Measurements from ENCODE around the gene PFKL. TPM values are rescaled to one million over a fixed set of nuclear protein-coding genes. Genes with fewer than 3 reads are reported as not detected.

Gene PFKL
- total and polyA plus RNA-seq, 2 experiments from 2014 or later: 199 to 239 TPM

DNA sequence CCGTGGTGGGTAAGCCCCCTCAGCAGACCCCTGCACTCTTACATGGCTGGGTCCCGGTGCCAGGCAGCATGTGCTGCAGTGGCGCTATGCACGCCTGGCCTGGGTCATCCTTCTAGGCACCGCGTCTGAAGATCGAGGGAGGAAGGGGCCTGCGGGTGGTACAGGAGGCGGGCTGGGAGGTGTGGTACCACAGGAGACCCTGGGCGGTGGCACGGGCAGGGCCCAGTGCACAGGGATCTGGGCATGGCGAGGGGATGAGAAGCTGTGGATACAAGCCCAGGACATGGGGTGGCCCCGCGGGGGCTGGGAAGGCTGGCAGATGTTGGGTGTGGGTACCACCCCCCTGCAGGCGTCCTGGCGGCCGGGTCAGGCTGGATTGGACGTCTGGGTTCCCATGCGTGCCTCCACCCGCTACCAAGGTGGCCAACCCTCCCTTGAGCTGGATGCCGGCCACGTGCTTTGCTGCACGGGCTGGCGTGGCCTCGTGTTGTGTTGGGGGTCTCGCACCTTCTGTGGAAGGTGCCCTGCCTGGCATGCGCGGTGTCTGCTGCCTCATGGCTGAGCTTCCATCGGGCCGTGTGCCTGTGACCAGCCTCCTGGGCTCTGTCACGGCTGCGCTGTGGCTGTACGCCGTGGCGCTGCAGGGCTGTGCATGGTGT lies 19.7 kb downstream of the PFKL start:
- 94 to 95% methylated on average over 27 to 30 of the region's 35 CpGs for WGBS, 2 experiments (ENCODE audit: low coverage in 1 of 2, low lambda C conversion rate in 2 of 2, missing lambda C conversion rate in 2 of 2)
- no peaks in the 10 kb centered on the region for H3F3A ChIP-seq (ENCODE audit: insufficient read depth)
- H4K20me1 ChIP-seq (ENCODE audit: insufficient read depth): no peaks in the 10 kb centered on the region
- H3K4me3 ChIP-seq: no peak overlapping the region
- H3K36me3 ChIP-seq (ENCODE audit: low read depth): no peaks in the 10 kb centered on the region; the same call in 1 of the 2 replicates
- no peaks in the 10 kb centered on the region for H3K79me2 ChIP-seq (ENCODE audit: insufficient read depth)
- in situ Hi-C loops (cut with MboI): no loop called here
- no peak overlapping the region for H3K27ac ChIP-seq
- H3K9me2 ChIP-seq (ENCODE audit: insufficient read depth): no peaks in the 10 kb centered on the region
- H3K4me1 ChIP-seq (ENCODE audit: insufficient read depth): no peaks in the 10 kb centered on the region
- no peak for DNase-seq
- no peak overlapping the region for H2AFZ ChIP-seq
- H3K9ac ChIP-seq: no peak overlapping the region
- H3K4me2 ChIP-seq (ENCODE audit: unreplicated experiment): no peak overlapping the region
- TF ChIP-seq EZH2 (IDR thresholded peaks at IDR 0.05; ENCODE audit: insufficient read depth, poor library complexity, severe bottlenecking) (no peak), EZH2phosphoT487 (IDR thresholded peaks at IDR 0.05; ENCODE audit: insufficient read depth, low read depth) (no peak)
- H3K27me3 ChIP-seq (replicated peaks; ENCODE audit: insufficient read depth): no peaks in the 10 kb centered on the region
- H3K9me3 ChIP-seq (ENCODE audit: low read depth): no peaks in the 10 kb centered on the region

DNA sequence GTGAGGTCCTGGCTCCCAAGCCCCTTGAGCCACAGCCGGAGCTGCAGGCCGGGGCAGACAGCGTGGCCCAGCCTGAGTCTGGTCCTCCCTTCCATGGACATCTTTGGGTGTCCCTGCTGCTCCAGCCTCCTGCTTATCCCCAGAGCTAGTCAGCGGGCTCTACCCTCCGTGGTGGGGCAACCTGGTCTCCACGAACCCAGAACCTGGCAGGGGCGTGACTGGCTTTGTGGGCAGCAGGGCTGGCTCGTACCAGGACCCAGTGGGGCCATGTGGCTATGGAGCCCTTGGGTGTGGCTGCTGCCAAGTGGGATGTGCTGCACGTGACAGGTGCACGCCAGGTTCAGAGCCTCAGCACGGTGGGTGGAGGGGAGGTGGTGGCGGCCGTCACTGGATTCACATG lies 21.0 kb downstream of the PFKL start:
- Histone ChIP-seq H3K9me2 (ENCODE audit: insufficient read depth) (no peaks in the 10 kb centered on the region), H3K9ac (no peak overlapping the region), H3K79me2 (ENCODE audit: insufficient read depth) (no peaks in the 10 kb centered on the region), H3K4me2 (ENCODE audit: unreplicated experiment) (no peak overlapping the region), H3K27ac (no peak overlapping the region), H4K20me1 (ENCODE audit: insufficient read depth) (no peaks in the 10 kb centered on the region), H3K36me3 (ENCODE audit: low read depth) (no peaks in the 10 kb centered on the region; the same call in 1 of the 2 replicates), H2AFZ (no peak overlapping the region), H3K4me1 (ENCODE audit: insufficient read depth) (no peaks in the 10 kb centered on the region), H3F3A (ENCODE audit: insufficient read depth) (no peaks in the 10 kb centered on the region), H3K4me3 (no peak overlapping the region), H3K9me3 (ENCODE audit: low read depth) (no peaks in the 10 kb centered on the region), H3K27me3 (replicated peaks; ENCODE audit: insufficient read depth) (no peaks in the 10 kb centered on the region)
- WGBS, 2 experiments (ENCODE audit: low coverage in 1 of 2, low lambda C conversion rate in 2 of 2, missing lambda C conversion rate in 2 of 2): 93 to 95% methylated on average over 10 to 13 of the region's 13 CpGs
- DNase-seq: no peak
- in situ Hi-C loops (cut with MboI): no loop called here
- TF ChIP-seq EZH2 (IDR thresholded peaks at IDR 0.05; ENCODE audit: insufficient read depth, poor library complexity, severe bottlenecking): no peak
- TF ChIP-seq EZH2phosphoT487 (IDR thresholded peaks at IDR 0.05; ENCODE audit: insufficient read depth, low read depth): no peak

DNA sequence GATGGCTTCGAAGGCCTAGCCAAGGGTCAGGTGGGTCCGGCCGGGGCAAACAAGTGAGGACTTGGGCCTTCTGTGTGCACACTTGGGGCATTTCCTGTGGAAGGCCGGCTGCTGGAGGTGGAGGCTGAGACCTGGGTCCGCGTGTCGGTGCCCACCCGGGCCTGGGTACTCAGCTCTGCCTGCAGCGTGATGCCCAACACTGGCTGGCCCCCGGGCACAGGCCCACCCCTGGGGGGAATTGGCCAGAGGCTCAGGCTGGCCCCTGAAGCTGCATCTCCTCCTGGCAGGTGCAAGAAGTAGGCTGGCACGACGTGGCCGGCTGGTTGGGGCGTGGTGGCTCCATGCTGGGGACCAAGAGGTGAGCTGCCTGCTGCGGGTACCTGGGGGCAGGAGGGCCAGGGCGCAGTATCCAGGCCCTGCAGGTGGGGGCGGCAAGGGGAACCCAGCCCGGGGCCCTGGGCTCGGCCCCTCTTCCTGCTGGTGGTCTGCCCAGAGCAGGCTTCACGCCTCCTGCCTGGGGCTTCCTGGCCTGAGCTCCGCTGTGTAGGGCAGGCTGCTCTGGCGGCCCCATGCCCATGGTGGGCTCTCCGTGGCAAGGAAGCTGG lies 22.1 kb downstream of the PFKL start:
- H3K27me3 ChIP-seq (replicated peaks; ENCODE audit: insufficient read depth): no peaks in the 10 kb centered on the region
- no peak overlapping the region for H3K4me3 ChIP-seq
- no peaks in the 10 kb centered on the region for H3K4me1 ChIP-seq (ENCODE audit: insufficient read depth)
- no peaks in the 10 kb centered on the region; the same call in 1 of the 2 replicates for H3K36me3 ChIP-seq (ENCODE audit: low read depth)
- no peak for TF ChIP-seq EZH2phosphoT487 (IDR thresholded peaks at IDR 0.05; ENCODE audit: insufficient read depth, low read depth)
- TF ChIP-seq EZH2 (IDR thresholded peaks at IDR 0.05; ENCODE audit: insufficient read depth, poor library complexity, severe bottlenecking): no peak
- H3K27ac ChIP-seq: no peak overlapping the region
- DNase-seq: no peak
- in situ Hi-C loops (cut with MboI): no loop called here
- H2AFZ ChIP-seq: no peak overlapping the region
- H3F3A ChIP-seq (ENCODE audit: insufficient read depth): no peaks in the 10 kb centered on the region
- no peak overlapping the region for H3K4me2 ChIP-seq (ENCODE audit: unreplicated experiment)
- no peaks in the 10 kb centered on the region for H4K20me1 ChIP-seq (ENCODE audit: insufficient read depth)
- H3K9ac ChIP-seq: no peak overlapping the region
- no peaks in the 10 kb centered on the region for H3K9me3 ChIP-seq (ENCODE audit: low read depth)
- no peaks in the 10 kb centered on the region for H3K9me2 ChIP-seq (ENCODE audit: insufficient read depth)
- no peaks in the 10 kb centered on the region for H3K79me2 ChIP-seq (ENCODE audit: insufficient read depth)
- WGBS, 2 experiments (ENCODE audit: low coverage in 1 of 2, low lambda C conversion rate in 2 of 2, missing lambda C conversion rate in 2 of 2): 94 to 95% methylated on average over 19 to 23 of the region's 23 CpGs

DNA sequence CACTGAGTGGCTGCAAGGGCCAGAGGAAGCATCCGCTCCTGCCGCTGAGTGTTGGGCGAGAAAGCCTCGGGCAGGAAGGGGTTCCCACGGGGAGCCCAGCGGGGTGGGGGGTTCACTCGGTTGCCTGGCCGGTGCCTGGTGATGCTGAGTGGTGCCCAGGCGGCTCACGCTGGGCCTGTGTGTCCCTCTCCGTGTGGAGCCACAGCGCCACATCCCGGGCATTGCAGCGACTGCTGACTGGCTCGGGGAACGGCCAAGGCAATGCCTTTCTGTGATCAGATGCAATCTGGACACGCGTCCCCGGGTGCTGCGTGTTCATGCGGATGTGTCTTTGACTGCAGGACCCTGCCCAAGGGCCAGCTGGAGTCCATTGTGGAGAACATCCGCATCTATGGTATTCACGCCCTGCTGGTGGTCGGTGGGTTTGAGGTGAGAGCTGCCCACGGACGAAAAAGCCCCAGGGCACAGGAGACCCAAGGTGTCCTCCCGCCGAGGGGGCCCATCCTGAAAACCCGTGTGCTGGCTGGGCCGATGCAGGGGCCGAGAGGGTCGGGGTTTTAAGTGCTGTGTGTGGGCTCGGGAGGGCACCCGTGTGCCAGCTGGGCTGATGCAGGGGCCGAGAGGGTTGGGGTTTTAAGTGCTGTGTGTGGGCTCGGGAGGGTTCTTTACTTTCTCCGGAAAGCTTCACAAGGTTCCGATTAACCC lies 22.9 kb downstream of the PFKL start:
- in situ Hi-C loops (cut with MboI): no loop called here
- Histone ChIP-seq H3K9me3 (ENCODE audit: low read depth) (no peaks in the 10 kb centered on the region), H3K79me2 (ENCODE audit: insufficient read depth) (no peaks in the 10 kb centered on the region), H2AFZ (no peak overlapping the region), H3K9me2 (ENCODE audit: insufficient read depth) (no peaks in the 10 kb centered on the region), H3K27me3 (replicated peaks; ENCODE audit: insufficient read depth) (no peaks in the 10 kb centered on the region), H3K9ac (no peak overlapping the region), H3F3A (ENCODE audit: insufficient read depth) (no peaks in the 10 kb centered on the region), H3K4me2 (ENCODE audit: unreplicated experiment) (no peak overlapping the region), H4K20me1 (ENCODE audit: insufficient read depth) (no peaks in the 10 kb centered on the region), H3K27ac (no peak overlapping the region), H3K36me3 (ENCODE audit: low read depth) (no peaks in the 10 kb centered on the region; the same call in 1 of the 2 replicates), H3K4me3 (no peak overlapping the region), H3K4me1 (ENCODE audit: insufficient read depth) (no peaks in the 10 kb centered on the region)
- TF ChIP-seq EZH2phosphoT487 (IDR thresholded peaks at IDR 0.05; ENCODE audit: insufficient read depth, low read depth) (no peak), EZH2 (IDR thresholded peaks at IDR 0.05; ENCODE audit: insufficient read depth, poor library complexity, severe bottlenecking) (no peak)
- no peak for DNase-seq
- 94 to 95% methylated on average over 30 to 34 of the region's 38 CpGs for WGBS, 2 experiments (ENCODE audit: low coverage in 1 of 2, low lambda C conversion rate in 2 of 2, missing lambda C conversion rate in 2 of 2)
